Endothelial cell of umbilical vein (primary cell): ENCODE data around the gene SCNN1B. TPM values are rescaled to one million over a fixed set of nuclear protein-coding genes. Genes with fewer than 3 reads are reported as not detected.

Experiments
- BruUV-seq: library from RNA; stranded (reverse); fragments of 400-500 nt; replicated peaks from 2 replicates; lab custom pipeline; 2021; lab: Mats Ljungman, UMichigan
- CTCF ChIA-PET: fragments of 300-600, 350-600 bp; sonication (Branson Sonifier 250); formaldehyde crosslinking; loops from one replicate; lab custom pipeline; 2021; ENCODE audit warnings: antibody characterized with exemption, inconsistent platforms; lab: Charles Lee
- POLR2A ChIA-PET: fragments of 300-600, 350-600 bp; sonication (Branson Sonifier 250); formaldehyde crosslinking; loops from one replicate; lab custom pipeline; 2021; ENCODE audit warnings: antibody characterized with exemption, inconsistent platforms; lab: Charles Lee
- DNase-seq: peaks from one replicate; pipeline ENCODE4 v3.0.0-alpha.2; 2011; ENCODE audit warnings: low read depth, low spot score
- FAIRE-seq: peaks from 2 replicates; lab custom pipeline; 2011; peaks lifted over from hg19 to GRCh38; lab: Jason Lieb, UNC
- H2AFZ ChIP-seq: 2 replicates; pipeline ENCODE4 v1.6.0; 2012; ENCODE audit warnings: low read depth, low read length, control low read depth, inconsistent platforms
- H3K27ac ChIP-seq: 2 replicates; pipeline ENCODE4 v1.5.1; 2011; ENCODE audit warnings: low read depth, mild to moderate bottlenecking, control low read depth, low read length, moderate library complexity; ENCODE audit not compliant: insufficient read depth
- H3K27me3 ChIP-seq, 2 experiments: 2 replicates each; pipeline versions ENCODE4 v1.6.0 to v1.6.1; 2011; ENCODE audit warnings: low read length in 2 of 2, mixed read lengths in 1 of 2; ENCODE audit not compliant: control insufficient read depth in 2 of 2, insufficient read depth in 2 of 2
- H3K36me3 ChIP-seq, 2 experiments: 2 replicates in 1 of 2; 3 replicates in 1 of 2; pipeline ENCODE4 v1.5.1; 2011; ENCODE audit warnings: low read length in 2 of 2, mild to moderate bottlenecking in 1 of 2, moderate library complexity in 1 of 2; ENCODE audit not compliant: control insufficient read depth in 2 of 2, insufficient read depth in 2 of 2; ENCODE audit errors: extremely low read depth in 1 of 2
- H3K4me1 ChIP-seq: 3 replicates; pipeline ENCODE4 v1.5.1; 2011; ENCODE audit warnings: mild to moderate bottlenecking, low read length; ENCODE audit not compliant: control insufficient read depth, insufficient read depth; ENCODE audit errors: extremely low read depth
- H3K4me2 ChIP-seq: 2 replicates; pipeline ENCODE4 v1.6.1; 2011; ENCODE audit warnings: low read length, control low read depth, mixed read lengths; ENCODE audit not compliant: insufficient read depth
- H3K4me3 ChIP-seq, 3 experiments: fragments of 200-600 bp in 1 of 3; sonication (generic), shearing (Covaris generic) in 1 of 3; replicated peaks in 1 of 3; 2 replicates each; pipeline ENCODE4 v1.5.1; 2011 to 2016; ENCODE audit warnings: control low read depth in 3 of 3, low read length in 3 of 3, mild to moderate bottlenecking in 2 of 3, inconsistent platforms in 1 of 3, low read depth in 1 of 3, moderate library complexity in 1 of 3; ENCODE audit not compliant: insufficient read depth in 1 of 3
- H3K79me2 ChIP-seq: 2 replicates; pipeline ENCODE4 v1.6.0; 2012; ENCODE audit warnings: low read length, inconsistent platforms; ENCODE audit not compliant: control insufficient read depth, insufficient read depth
- H3K9ac ChIP-seq: replicated peaks from 2 replicates; pipeline ENCODE3; 2011; ENCODE audit warnings: low read length, control low read depth; ENCODE audit not compliant: insufficient read depth; ENCODE audit errors: extremely low read depth
- H3K9me1 ChIP-seq: replicated peaks from 3 replicates; pipeline ENCODE4 v1.6.0; 2011; ENCODE audit warnings: mild to moderate bottlenecking, low read length; ENCODE audit not compliant: control insufficient read depth, insufficient read depth; ENCODE audit errors: extremely low read depth
- H3K9me3 ChIP-seq: replicated peaks from 2 replicates; pipeline ENCODE4 v1.5.1; 2012; ENCODE audit warnings: low read length, inconsistent platforms; ENCODE audit not compliant: control insufficient read depth, insufficient read depth
- H4K20me1 ChIP-seq: replicated peaks from 2 replicates; pipeline ENCODE3; 2011; ENCODE audit warnings: mild to moderate bottlenecking, low read length; ENCODE audit not compliant: control insufficient read depth, insufficient read depth; ENCODE audit errors: extremely low read depth
- CTCF ChIP-seq, 2 donors: IDR thresholded peaks; 1 replicate in 1 of 2; 2 replicates in 1 of 2; pipeline ENCODE4 v1.5.1; 2011; ENCODE audit warnings: low read length in 2 of 2, mild to moderate bottlenecking in 2 of 2, moderate library complexity in 2 of 2, control low read depth in 1 of 2, inconsistent platforms in 1 of 2, low read depth in 1 of 2; ENCODE audit not compliant: insufficient read depth in 1 of 2; ENCODE audit errors: extremely low read depth in 1 of 2
- EZH2 ChIP-seq: IDR thresholded peaks from 2 replicates; pipeline ENCODE4 v1.6.1; 2012; ENCODE audit warnings: borderline replicate concordance, low read depth, mild to moderate bottlenecking, moderate library complexity, low read length, inconsistent platforms; ENCODE audit not compliant: severe bottlenecking
- FOS ChIP-seq: IDR thresholded peaks from 2 replicates; pipeline ENCODE4 v1.6.1; 2011; ENCODE audit warnings: mild to moderate bottlenecking, low read length, moderate library complexity, borderline replicate concordance; ENCODE audit not compliant: insufficient read depth
- GATA2 ChIP-seq: IDR thresholded peaks from 2 replicates; pipeline ENCODE4 v1.7.0; 2011; ENCODE audit warnings: low read depth, mild to moderate bottlenecking, moderate library complexity, mixed read lengths, low read length; ENCODE audit not compliant: insufficient read length, insufficient read depth
- JUN ChIP-seq: IDR thresholded peaks from 2 replicates; pipeline ENCODE4 v1.6.1; 2011; ENCODE audit warnings: borderline replicate concordance, low read depth; ENCODE audit not compliant: insufficient read length, insufficient read depth
- MAX ChIP-seq: IDR thresholded peaks from 2 replicates; pipeline ENCODE4 v1.6.1; 2011; ENCODE audit not compliant: insufficient read depth, insufficient read length
- MYC ChIP-seq: IDR thresholded peaks from one replicate; pipeline ENCODE4 v1.6.1; 2011; ENCODE audit warnings: mild to moderate bottlenecking, low read depth, low read length
- POLR2A ChIP-seq: IDR thresholded peaks from 2 replicates; pipeline ENCODE4 v1.6.1; 2012; ENCODE audit warnings: low read depth, mild to moderate bottlenecking, control low read depth, low read length
- POLR2AphosphoS5 ChIP-seq: IDR thresholded peaks from 2 replicates; pipeline ENCODE4 v1.6.1; 2012; ENCODE audit warnings: low read depth, mild to moderate bottlenecking, control low read depth, low read length, moderate library complexity; ENCODE audit not compliant: insufficient read depth
- dilution Hi-C: fragments of 300-500 bp; cut with MboI; formaldehyde crosslinking; loops from one replicate; pipeline ENCODE4 v1.15.0; 2019; ENCODE audit warnings: low sequenced_read_pairs; ENCODE audit not compliant: extremely low pct_ligation_motif_present
- intact Hi-C: fragments of 100-400 bp; cut with micrococcal nuclease; formaldehyde crosslinking; loops from one replicate; pipeline ENCODE4 v1.10.0; 2022
- polyA plus RNA-seq, 4 experiments: library from polyadenylated mRNA; depleted of rRNA in 3 of 4; stranded (reverse) in 3 of 4; unstranded in 1 of 4; fragments of >200 nt; gene quantifications; 2 replicates each; pipeline versions ENCODE4 v1.2.1 to v1.2.3, GENCODE V29; 2011 to 2012; ENCODE audit warnings: missing spikeins in 1 of 4
- total RNA-seq: library from RNA; stranded (reverse); gene quantifications from 2 replicates; pipeline ENCODE4 v1.2.3, GENCODE V29; 2021

The SCNN1B gene
- total and polyA plus RNA-seq, 2 donors (not counting 3 experiments of a cell fraction or from before 2014, with no cell fraction given) = not detected

- FAIRE-seq (no peak), DNase-seq (no peak)
- ChIA-PET CTCF (no interaction called here), POLR2A (no interaction called here)
- H3K9ac ChIP-seq = no peak overlapping the region
- dilution Hi-C loops (no loop called here), intact Hi-C loops (no loop called here)
- no peaks in the 10 kb centered on the region for H3K9me1 ChIP-seq
- peaks cover 18 to 19% of the 10 kb centered on the region in 2 experiments for H3K36me3 ChIP-seq
- no peaks in the 10 kb centered on the region for H4K20me1 ChIP-seq
- no peak overlapping the region for H3K4me2 ChIP-seq
- TF ChIP-seq FOS = no peak
- no peak for TF ChIP-seq CTCF (IDR thresholded peaks at IDR 0.05; ENCODE audit: extremely low read depth in 1 of 2, insufficient read depth in 1 of 2, low read depth in 1 of 2, low read length in 2 of 2)
- no peak for TF ChIP-seq JUN
- no peak for TF ChIP-seq EZH2
- TF ChIP-seq POLR2A = no peak
- no peak for TF ChIP-seq MAX
- TF ChIP-seq POLR2AphosphoS5 = no peak
- no peak for TF ChIP-seq GATA2
- no peak for TF ChIP-seq MYC
- no peaks in the 10 kb centered on the region for H3K27me3 ChIP-seq
- H3K79me2 ChIP-seq = no peaks in the 10 kb centered on the region
- no TSS peak for BruUV-seq
- no peak overlapping the region for H2AFZ ChIP-seq
- H3K4me3 ChIP-seq = no peak overlapping the region
- no peak overlapping the region for H3K27ac ChIP-seq
- H3K4me1 ChIP-seq = peaks cover 3% of the 10 kb centered on the region
- H3K9me3 ChIP-seq = no peaks in the 10 kb centered on the region
These were observed 100.0 kb downstream of the SCNN1B start for GRCh38 chr16:23402100-23402499.
